Type B pancreatic cell (in vitro differentiated cells): ENCODE measurements around the gene PRKAR2A. TPM values are rescaled to one million over a fixed set of nuclear protein-coding genes. Genes with fewer than 3 reads are reported as not detected.
"Not testable (repeated sequence)": the region's sequence is repeated elsewhere in the genome, so short reads cannot be mapped to it uniquely, and the experiment has no call there.

Experiments used
- DNase-seq: peaks from one replicate; pipeline ENCODE4 v3.0.0; 2021; ENCODE audit warnings: mixed read lengths; ENCODE audit not compliant: unreplicated experiment; ENCODE audit errors: extremely low spot score
- H3K27ac Mint-ChIP-seq: 2 replicates; pipeline ENCODE4 v1.8.0; 2021; ENCODE audit warnings: mild to moderate bottlenecking, mixed read lengths
- H3K27me3 Mint-ChIP-seq: 2 replicates; pipeline ENCODE4 v1.8.0; 2021; ENCODE audit warnings: mixed read lengths
- H3K36me3 Mint-ChIP-seq: 2 replicates; pipeline ENCODE4 v1.8.0; 2021; ENCODE audit warnings: mixed read lengths
- H3K4me1 Mint-ChIP-seq: one replicate; pipeline ENCODE4 v1.8.0; 2021; ENCODE audit warnings: mixed read lengths; ENCODE audit not compliant: unreplicated experiment
- H3K4me3 Mint-ChIP-seq: 2 replicates; pipeline ENCODE4 v1.8.0; 2021; ENCODE audit warnings: mild to moderate bottlenecking, mixed read lengths
- H3K9me3 Mint-ChIP-seq: 2 replicates; pipeline ENCODE4 v1.8.0; 2021; ENCODE audit warnings: mixed read lengths
- total RNA-seq: library from RNA; stranded (reverse); gene quantifications from 2 replicates; pipeline ENCODE4 v1.2.1, GENCODE V29; 2021; ENCODE audit warnings: low replicate concordance
- TF ChIP-seq, protein P1 (sequence below): fragments of 200-600 bp; sonication (generic); conservative IDR thresholded peaks from 2 replicates; pipeline ENCODE4 v1.5.0; 2021; ENCODE audit warnings: antibody characterized with exemption, mild to moderate bottlenecking

The PRKAR2A gene
- total RNA-seq, 1 donor from 2014 or later: 44.1 TPM

DNA sequence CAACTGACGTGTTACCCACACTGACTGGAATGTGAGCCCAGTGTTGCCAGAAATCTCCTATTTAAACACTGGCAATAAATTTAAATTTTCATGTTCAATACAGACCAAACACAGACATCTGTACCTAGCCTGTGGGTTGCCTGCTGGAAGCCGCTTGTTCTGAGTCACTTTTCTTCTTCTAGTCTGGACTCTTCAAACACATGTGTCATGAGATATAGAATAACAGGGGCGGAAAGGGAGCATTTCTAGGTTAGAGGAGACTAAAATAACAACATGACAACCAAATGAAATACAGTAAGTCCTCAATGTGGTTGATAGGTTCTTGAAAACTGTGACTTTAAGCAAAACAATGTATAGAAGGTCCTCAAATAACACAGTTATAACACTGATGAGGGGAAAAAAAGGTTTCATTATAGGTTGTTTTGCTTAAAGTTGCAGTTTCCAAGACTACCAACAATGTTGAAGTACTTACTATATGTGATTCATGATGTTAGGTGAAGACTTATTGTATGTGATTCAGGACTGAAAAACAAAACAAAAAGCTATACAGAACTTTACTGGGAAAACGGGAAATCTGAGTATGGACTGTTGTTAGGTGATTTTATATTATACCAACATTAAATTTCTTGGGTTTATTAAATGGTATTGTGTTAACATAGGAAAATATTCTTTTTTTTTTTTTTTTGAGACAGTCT is 63.1 kb downstream of the PRKAR2A start:
- TF ChIP-seq, protein P1, sequence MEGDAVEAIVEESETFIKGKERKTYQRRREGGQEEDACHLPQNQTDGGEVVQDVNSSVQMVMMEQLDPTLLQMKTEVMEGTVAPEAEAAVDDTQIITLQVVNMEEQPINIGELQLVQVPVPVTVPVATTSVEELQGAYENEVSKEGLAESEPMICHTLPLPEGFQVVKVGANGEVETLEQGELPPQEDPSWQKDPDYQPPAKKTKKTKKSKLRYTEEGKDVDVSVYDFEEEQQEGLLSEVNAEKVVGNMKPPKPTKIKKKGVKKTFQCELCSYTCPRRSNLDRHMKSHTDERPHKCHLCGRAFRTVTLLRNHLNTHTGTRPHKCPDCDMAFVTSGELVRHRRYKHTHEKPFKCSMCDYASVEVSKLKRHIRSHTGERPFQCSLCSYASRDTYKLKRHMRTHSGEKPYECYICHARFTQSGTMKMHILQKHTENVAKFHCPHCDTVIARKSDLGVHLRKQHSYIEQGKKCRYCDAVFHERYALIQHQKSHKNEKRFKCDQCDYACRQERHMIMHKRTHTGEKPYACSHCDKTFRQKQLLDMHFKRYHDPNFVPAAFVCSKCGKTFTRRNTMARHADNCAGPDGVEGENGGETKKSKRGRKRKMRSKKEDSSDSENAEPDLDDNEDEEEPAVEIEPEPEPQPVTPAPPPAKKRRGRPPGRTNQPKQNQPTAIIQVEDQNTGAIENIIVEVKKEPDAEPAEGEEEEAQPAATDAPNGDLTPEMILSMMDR: no peak
- Mint-ChIP-seq H3K27ac (no peak overlapping the region), H3K4me3 (no peak overlapping the region), H3K27me3 (no peaks in the 10 kb centered on the region), H3K36me3 (peaks cover 17% of the 10 kb centered on the region), H3K4me1 (no peaks in the 10 kb centered on the region), H3K9me3 (no peaks in the 10 kb centered on the region)
- no peak for DNase-seq

DNA sequence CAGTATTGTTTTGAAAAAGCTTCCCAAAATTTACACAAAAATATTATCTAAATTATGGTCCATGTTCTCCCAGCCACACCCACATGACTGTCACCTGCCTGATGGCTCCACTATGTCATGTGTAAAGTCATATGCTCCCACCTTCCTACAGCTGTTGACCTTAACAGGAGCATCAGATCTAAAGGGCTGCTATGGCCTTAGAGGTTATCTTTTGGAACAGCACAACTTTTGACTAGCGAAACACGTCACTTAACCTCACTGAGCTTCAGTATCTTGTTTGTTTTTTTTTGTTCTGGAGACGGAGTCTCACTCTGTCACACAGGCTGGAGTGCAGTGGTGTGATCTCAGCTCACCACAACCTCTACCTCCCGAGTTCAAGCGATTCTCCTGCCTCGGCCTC is 64.4 kb downstream of the PRKAR2A start:
- H3K4me3 Mint-ChIP-seq: no peak overlapping the region
- no peak overlapping the region for H3K27ac Mint-ChIP-seq
- TF ChIP-seq, protein P1: no peak

GRCh38 chr3:48782046-48782445 is 65.6 kb downstream of the PRKAR2A start:
- no peak overlapping the region for H3K27ac Mint-ChIP-seq
- DNase-seq: no peak
- H3K4me3 Mint-ChIP-seq: no peak overlapping the region
- TF ChIP-seq, protein P1: no peak
- H3K36me3 Mint-ChIP-seq: peaks cover 16% of the 10 kb centered on the region
- no peaks in the 10 kb centered on the region for H3K27me3 Mint-ChIP-seq
- H3K9me3 Mint-ChIP-seq: no peaks in the 10 kb centered on the region
- H3K4me1 Mint-ChIP-seq: no peaks in the 10 kb centered on the region

More for the DNA sequence above, 64.4 kb downstream of the PRKAR2A start:
- DNase-seq: no peak
- Mint-ChIP-seq H3K27me3 (no peaks in the 10 kb centered on the region), H3K9me3 (no peaks in the 10 kb centered on the region), H3K36me3 (peaks cover 13% of the 10 kb centered on the region), H3K4me1 (no peaks in the 10 kb centered on the region)

DNA sequence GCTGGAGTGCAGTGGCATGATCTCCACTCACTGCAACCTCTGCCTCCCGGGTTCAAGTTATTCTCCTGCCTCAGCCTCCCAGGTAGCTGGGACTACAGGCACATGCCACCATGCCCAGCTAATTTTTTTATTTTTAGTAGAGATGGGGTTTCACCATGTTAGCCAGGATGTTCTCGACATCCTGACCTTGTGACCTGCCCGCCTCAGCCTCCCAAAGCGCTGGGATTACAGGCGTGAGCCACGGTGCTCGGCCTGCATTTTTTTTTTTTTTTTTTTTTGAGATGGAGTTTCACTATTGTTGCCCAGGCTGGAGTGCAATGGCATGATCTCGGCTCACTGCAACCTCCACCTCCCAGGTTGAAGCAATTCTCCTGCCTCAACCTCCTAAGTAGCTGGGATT is 69.1 kb downstream of the PRKAR2A start:
- H3K27me3 Mint-ChIP-seq, H3K27ac Mint-ChIP-seq, H3K4me3 Mint-ChIP-seq, DNase-seq, H3K4me1 Mint-ChIP-seq, H3K9me3 Mint-ChIP-seq: not testable (repeated sequence)
- H3K36me3 Mint-ChIP-seq: peaks cover 11% of the 10 kb centered on the region

GRCh38 chr3:48776854-48777253 is 70.8 kb downstream of the PRKAR2A start:
- Mint-ChIP-seq H3K9me3 (no peaks in the 10 kb centered on the region), H3K27me3 (no peaks in the 10 kb centered on the region), H3K36me3 (peaks cover 8% of the 10 kb centered on the region), H3K4me1 (no peaks in the 10 kb centered on the region), H3K4me3 (no peak overlapping the region), H3K27ac (no peak overlapping the region)
- TF ChIP-seq, protein P1: no peak
- DNase-seq: no peak

- no peak for DNase-seq
- no peak overlapping the region for H3K4me3 Mint-ChIP-seq
- no peaks in the 10 kb centered on the region for H3K4me1 Mint-ChIP-seq
- TF ChIP-seq, protein P1: no peak
- no peaks in the 10 kb centered on the region for H3K9me3 Mint-ChIP-seq
- no peaks in the 10 kb centered on the region for H3K27me3 Mint-ChIP-seq
- peaks cover 19% of the 10 kb centered on the region for H3K36me3 Mint-ChIP-seq
- no peak overlapping the region for H3K27ac Mint-ChIP-seq
These were observed 77.5 kb downstream of the PRKAR2A start for GRCh38 chr3:48770192-48770502.
